Measurements from ENCODE around the gene KRTAP19-5. TPM values are rescaled to one million over a fixed set of nuclear protein-coding genes. Genes with fewer than 3 reads are reported as not detected.
"Not testable (repeated sequence)": the region's sequence is repeated elsewhere in the genome, so short reads cannot be mapped to it uniquely, and the experiment has no call there.

The KRTAP19-5 gene
- not detected for total RNA-seq

DNA sequence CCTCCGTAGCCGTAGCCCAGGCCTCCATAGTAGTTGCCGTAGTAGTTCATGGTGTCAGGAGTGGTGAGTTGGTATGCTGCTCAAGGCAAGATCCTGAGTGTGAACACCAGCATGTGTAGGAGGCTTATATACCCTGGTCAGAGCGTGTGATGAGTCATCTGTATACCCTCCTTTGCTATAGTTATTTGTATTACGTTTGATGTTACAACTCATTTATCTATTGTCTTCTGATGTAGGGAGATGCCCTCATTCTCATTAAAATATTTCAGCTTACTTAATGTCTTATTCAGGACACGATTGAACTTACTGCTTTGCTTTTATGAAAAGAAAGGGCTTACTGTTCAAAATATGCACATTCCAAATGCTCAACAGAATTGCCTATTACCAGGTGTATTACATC is at the start of gene KRTAP19-5:
KRTAP19-5 (minus strand) TSS at position 101 of the 400 bp plus-strand sequence; CDS start at position 50, 51 bp downstream.
- no peak for ATAC-seq

DNA sequence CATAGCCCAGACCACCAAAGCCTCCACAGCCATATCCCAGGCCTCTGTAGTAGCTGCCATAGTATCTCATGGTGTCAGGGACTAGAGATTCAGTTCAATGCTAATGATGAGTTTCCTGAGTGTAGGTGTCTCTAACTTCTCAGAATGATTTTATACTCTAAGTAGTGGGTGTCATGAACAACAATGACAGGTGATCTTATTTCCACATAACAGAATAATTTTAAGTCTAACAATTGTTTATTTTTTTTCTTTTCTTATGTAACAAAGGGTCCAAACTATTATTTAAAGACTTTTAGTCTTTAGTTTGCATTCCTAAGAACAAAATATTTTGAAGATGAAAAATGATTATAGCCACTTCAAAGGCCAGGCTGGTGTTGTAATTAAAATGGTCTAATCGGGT is 39.8 kb upstream of the KRTAP19-5 start, which contains the start of gene KRTAP19-6:
KRTAP19-6 (minus strand) TSS at position 101 of the 400 bp plus-strand sequence; CDS start at position 70, 31 bp downstream.
- ATAC-seq: no peak

DNA sequence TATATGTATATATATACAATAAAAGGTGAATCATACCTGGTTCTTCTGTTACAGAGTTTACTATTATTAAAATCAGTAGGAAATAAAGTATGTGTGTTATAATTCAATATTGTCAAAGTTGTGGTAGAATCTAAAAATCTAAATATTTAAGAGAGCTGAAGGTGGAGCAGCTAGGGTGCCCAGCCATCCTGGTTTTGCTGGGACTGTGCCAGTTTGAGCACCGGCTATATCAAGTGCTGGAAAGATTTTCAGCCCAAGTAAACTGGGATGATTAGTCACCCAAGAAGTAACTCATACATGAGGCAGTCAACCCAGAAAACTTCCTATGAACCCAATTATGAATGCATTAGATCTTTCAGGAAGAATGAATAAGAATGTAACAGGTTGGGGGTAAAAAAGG is 16.9 kb upstream of the KRTAP19-5 start:
- no peak for ATAC-seq

DNA sequence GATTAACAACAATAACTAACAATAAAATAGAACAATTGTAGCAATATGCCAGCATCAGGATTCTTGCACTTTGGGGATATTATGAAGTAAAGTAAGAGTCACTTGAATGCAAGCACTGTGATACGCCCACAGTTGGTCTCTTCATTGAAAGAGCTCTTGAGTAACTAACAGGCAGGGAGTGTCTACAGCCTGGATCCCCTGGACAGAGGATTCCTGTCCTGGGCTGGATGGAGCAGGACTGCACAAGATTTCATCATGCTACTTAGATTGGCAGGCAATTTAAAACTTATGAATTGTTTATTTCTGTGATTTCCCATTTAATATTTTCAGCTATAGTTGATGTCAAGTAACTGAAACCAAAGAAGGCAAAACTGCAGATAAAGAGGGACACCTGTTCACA is 13.7 kb upstream of the KRTAP19-5 start:
- no peak for ATAC-seq

DNA sequence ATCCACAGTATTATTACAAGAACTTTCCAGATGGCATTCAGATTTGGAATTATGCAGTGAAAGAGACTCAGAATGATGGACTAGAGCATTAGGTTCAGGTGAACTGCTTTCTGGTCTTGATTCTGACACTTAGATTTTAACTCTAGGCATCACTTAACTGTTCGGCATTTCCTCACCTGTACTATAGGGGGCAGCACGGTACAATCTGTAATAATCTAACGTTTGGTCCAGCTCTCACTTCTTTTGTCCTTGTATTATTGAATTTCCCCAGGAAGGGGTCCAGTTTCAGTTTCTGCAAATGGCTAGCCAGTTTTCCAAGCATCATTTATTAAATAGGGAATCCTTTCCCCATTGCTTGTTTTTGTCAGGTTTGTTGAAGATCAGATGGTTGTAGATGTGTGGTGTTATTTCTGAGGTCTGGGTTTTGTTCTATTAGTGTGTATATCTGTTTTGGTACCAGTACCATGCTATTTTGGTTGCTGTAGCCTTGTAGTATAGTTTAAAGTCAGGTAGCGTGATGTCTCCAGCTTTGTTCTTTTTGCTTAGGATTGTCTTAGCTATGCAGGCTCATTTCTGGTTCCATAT is 3.8 kb upstream of the KRTAP19-5 start:
- not testable (repeated sequence) for ATAC-seq

DNA sequence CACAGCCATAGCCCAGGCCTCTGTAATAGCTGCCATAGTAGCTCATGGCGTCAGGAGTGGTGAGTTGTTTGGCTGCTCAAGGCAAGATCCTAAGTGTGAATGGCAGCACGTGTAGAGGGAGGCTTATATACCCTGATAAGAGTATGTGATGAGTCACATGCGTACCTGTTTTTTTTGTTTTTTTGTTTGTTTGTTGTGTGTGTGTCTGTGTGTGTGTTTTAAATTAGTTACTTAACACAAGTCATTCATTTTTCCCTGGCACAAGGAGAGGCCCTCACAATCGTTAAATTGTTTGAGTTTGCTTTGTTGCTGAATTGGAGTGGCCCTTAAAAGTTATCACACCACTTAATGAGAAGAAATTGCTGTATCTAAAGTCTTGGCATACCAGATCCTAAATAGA is 4.9 kb downstream of the KRTAP19-5 start, which contains the start of gene KRTAP19-4:
KRTAP19-4 (minus strand) TSS at position 101 of the 400 bp plus-strand sequence; CDS start at position 46, 55 bp downstream.
- ATAC-seq: no peak

DNA sequence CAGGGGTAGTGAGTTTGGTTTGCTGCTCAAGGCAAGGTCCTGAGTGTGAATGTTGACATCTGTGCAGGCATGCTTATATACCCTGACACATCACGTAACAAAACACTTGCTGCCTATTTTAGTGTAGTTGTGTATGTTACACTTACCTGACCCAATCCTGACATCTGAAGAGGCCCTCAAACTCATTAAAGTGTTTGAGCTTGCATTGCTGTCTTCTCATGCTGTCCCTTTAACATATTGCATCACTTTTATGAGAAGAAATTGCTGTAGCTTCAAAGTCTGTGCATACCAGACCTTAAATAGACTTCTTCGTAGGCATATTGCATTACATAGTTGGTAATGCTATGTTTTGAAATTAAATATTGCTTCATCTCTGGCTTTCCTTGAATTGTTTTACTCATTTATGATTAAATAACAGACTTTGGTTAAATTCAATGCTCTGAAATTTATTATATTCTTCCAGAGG is 9.9 kb downstream of the KRTAP19-5 start, which contains the start of gene KRTAP19-3:
KRTAP19-3 (minus strand) TSS at position 51 of the 466 bp plus-strand sequence. CDS start 56 bp downstream, outside the sequence.
- no peak for ATAC-seq

DNA sequence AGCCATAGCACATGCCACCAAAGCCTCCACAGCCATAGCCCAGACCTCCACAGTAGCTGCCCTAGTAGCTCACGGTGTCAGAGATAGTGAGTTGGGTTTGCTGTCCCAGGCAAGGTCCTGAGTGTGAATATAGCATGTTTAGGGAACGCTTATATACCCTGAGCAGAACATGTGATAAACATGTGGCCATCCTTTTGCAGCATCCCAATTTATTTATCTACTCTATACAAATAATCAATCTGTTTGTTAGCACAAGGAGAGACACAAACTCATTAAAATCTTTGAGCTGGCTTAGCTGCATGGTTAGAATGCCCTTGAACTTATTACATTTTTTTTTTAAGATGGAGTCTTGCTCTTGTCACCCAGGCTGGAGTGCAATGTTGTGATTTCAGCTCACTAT is 14.6 kb downstream of the KRTAP19-5 start, which contains the start of gene KRTAP19-2:
KRTAP19-2 (minus strand) TSS at position 101 of the 400 bp plus-strand sequence; CDS start at position 13, 88 bp downstream.
- no peak for ATAC-seq

DNA sequence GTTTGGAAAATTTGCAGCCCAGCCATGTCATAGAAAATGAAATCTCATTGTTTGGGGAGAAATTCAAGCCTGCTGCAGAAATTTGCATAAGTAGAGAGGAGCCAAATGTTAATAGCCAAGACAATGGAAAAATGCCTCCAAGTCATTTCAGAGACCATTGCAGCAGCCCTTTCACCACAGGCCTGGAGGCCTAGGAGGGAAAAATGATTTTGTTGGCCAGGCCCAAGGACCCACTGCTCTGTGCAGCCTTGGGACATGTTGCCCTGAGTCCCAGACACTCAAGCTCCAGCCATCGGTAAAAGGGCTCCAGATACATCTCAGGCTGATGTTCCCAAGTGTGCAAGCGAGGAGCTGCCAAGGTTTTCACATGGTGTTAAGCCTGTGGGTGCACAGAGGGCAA is 15.8 kb downstream of the KRTAP19-5 start:
- ATAC-seq: no peak

DNA sequence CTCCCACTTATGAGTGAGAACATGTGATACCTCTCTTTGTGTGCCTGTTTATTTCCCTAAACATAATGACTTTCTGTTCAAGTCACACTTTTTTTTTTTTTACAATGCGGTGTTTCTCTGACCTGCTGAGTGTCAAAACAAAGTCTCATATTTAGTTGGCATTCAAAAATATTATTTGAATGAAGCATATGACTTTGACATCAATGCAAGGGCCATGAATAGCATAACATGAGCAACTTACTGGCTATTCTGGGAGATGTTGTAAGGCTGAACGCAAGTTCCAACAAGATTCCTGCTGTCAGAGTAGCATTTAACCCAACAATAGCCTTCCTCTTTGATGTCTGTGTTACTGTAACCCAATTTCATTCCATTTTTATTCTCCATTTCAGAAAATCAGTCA is 19.8 kb downstream of the KRTAP19-5 start:
- ATAC-seq: no peak

DNA sequence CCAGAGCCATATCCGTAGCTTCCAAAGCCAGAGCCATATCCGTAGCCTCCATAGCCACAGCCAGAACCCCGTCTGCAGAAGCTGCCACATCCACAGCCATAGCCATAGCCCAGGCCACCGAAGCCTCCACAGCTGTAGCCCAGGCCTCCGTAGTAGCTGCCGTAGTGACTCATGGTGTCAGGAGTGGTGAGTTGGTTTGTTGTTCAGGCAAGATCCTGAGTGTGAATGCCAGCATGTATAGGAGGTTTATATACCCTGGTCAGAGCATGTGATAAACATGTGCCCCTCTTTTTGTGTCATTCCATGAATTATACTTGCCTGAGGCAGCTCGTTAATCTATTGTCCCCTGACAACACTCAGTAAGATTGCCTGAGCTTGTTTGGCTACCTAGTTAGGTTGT is 21.8 kb downstream of the KRTAP19-5 start, which contains the start of gene KRTAP19-1:
KRTAP19-1 (minus strand) TSS at position 223 of the 400 bp plus-strand sequence; CDS start at position 173, 50 bp downstream.
- ATAC-seq: peak; percentile 18

DNA sequence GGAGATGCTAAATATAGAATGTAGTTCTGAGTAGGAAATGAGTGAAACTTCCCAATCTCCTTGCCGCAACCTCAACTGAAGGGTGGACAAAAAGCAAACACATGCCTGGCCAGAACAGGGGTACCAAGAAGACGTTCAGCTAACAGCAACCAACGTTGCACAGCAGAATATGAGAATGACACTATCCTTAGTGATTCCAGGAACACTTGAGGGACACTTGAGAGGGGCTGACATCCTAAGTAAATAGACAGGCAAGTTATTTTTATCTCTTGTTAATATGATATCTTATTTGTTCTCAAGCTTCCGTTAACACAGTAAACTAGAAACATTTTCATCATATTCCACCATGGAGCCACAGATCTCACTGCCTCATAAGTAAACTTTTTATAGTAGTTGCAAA is 22.7 kb downstream of the KRTAP19-5 start:
- ATAC-seq: no peak

DNA sequence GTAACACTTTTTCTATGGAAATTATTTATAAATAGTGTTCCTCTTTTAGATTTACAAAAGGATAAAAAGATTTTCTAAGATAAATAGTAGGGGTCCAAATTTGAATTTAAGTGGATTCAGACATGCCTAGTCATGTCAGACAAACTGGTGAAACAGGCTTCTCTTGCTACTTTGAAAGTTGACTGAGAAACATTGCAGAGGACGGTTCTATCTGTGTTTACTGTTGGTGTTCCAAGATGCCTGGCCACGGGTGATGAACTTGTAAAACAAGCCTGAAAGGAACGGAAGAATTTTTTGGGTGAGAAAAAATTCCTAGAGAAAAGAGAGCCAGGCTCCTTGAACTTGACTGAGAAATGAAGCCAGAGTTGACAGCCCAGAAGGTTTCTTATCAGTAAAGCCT is 23.9 kb downstream of the KRTAP19-5 start:
- ATAC-seq: no peak

DNA sequence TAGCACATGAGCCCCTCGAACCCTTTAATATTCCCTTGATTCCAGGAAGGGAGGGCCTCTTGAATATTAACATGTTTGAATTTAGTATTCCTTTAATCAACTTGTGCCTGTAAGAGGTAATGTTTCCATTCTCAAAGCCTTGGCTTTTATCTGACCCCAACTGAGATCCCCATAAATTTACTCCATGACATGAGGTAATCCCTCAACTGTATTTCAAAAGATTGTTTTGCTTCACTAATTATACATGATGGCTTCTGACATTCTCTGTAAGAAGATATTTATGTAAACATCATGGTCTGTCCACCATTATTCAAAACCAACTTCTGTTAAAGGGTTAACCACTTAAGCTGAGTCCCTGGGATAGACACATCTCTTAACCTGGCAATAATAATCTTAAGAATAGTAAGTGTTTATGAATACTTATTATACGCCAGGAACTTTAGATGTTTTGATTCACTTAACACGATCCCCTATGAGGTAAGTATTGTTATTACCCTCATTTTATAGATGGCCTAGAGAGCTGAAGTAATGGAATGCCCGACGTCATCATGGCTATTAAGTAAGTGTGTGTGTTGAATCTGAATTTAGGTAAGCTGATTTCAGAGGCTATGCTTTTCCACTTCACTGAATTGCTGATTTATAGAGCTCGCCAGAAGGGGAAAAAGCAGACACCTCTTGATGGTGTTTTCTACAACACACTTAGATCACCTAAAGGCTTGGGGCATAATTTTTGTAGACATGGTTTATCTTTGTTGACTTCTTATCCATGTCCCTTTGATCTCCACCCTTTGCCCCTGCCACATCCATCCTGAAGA is 32.8 kb downstream of the KRTAP19-5 start:
- no peak for ATAC-seq

DNA sequence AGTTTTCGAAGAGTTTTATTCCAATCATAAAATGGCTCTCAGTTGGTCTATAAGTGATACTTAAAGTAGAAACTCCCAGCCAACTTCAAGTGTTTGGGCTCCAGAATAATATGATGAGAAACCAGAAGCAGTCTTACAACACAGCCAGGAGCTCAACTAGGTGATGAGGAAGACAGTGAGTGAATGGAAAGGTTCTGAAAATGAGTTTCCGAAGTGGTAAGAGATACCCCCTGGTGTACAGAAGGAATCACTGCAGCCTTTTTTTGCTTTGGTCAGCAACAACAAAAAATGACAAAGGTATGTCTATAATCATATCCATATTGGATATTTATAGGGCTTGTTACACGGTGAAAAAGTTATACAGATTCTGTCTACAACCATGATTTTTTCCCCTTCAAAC is 38.2 kb downstream of the KRTAP19-5 start:
- peak; percentile 31 for ATAC-seq

Other genes starting within 250 kb of the KRTAP19-5 start
- gene KRTAP24-1, start 219.2 kb downstream of the KRTAP19-5 start, total RNA-seq: not detected
- not detected for gene KRTAP25-1, start 212.6 kb downstream of the KRTAP19-5 start, total RNA-seq
- not detected for gene KRTAP26-1, start 181.8 kb downstream of the KRTAP19-5 start, total RNA-seq
- gene KRTAP27-1, start 164.4 kb downstream of the KRTAP19-5 start, total RNA-seq: not detected
- not detected for gene KRTAP23-1, start 153.5 kb downstream of the KRTAP19-5 start, total RNA-seq
- not detected for gene KRTAP13-2, start 129.9 kb downstream of the KRTAP19-5 start, total RNA-seq
- gene KRTAP13-1, start 106.1 kb downstream of the KRTAP19-5 start, total RNA-seq: not detected
- gene KRTAP13-3, start 76.2 kb downstream of the KRTAP19-5 start, total RNA-seq: not detected
- not detected for gene KRTAP13-4, start 71.9 kb downstream of the KRTAP19-5 start, total RNA-seq
- gene KRTAP15-1, start 61.9 kb downstream of the KRTAP19-5 start, total RNA-seq: not detected
- not detected for gene KRTAP19-1, start 21.8 kb downstream of the KRTAP19-5 start, total RNA-seq
- gene KRTAP19-2, start 14.7 kb downstream of the KRTAP19-5 start, total RNA-seq: not detected
- not detected for gene KRTAP19-3, start 10.1 kb downstream of the KRTAP19-5 start, total RNA-seq
- not detected for gene KRTAP19-4, start 5.0 kb downstream of the KRTAP19-5 start, total RNA-seq
- not detected for gene KRTAP19-6, start 39.7 kb upstream of the KRTAP19-5 start, total RNA-seq
- gene KRTAP19-7, start 59.2 kb upstream of the KRTAP19-5 start, total RNA-seq: not detected
- not detected for gene KRTAP22-2, start 88.3 kb upstream of the KRTAP19-5 start, total RNA-seq
- not detected for gene KRTAP6-3, start 90.3 kb upstream of the KRTAP19-5 start, total RNA-seq
- not detected for gene KRTAP6-2, start 96.8 kb upstream of the KRTAP19-5 start, total RNA-seq
- not detected for gene KRTAP22-1, start 98.9 kb upstream of the KRTAP19-5 start, total RNA-seq
- not detected for gene KRTAP6-1, start 111.8 kb upstream of the KRTAP19-5 start, total RNA-seq
- not detected for gene KRTAP20-1, start 114.3 kb upstream of the KRTAP19-5 start, total RNA-seq
- not detected for gene KRTAP20-4, start 118.5 kb upstream of the KRTAP19-5 start, total RNA-seq
- not detected for gene KRTAP20-2, start 133.1 kb upstream of the KRTAP19-5 start, total RNA-seq
- gene KRTAP20-3, start 140.7 kb upstream of the KRTAP19-5 start, total RNA-seq: not detected
- not detected for gene KRTAP21-3, start 216.6 kb upstream of the KRTAP19-5 start, total RNA-seq
- gene KRTAP21-2, start 245.1 kb upstream of the KRTAP19-5 start, total RNA-seq: not detected

Measured in esophagus mucosa (tissue), 1 donor.